Neural crest cell (in vitro differentiated cells): Measurements from ENCODE around the gene PKN2. TPM values are rescaled to one million over a fixed set of nuclear protein-coding genes. Genes with fewer than 3 reads are reported as not detected.

Experiments
- DNase-seq: peaks from one replicate; pipeline ENCODE4 v3.0.0; 2021; ENCODE audit warnings: low read depth, mixed read lengths, low spot score
- H3K27ac Mint-ChIP-seq: one replicate; pipeline ENCODE4 v1.8.0; 2021; ENCODE audit warnings: mild to moderate bottlenecking, mixed read lengths; ENCODE audit not compliant: unreplicated experiment
- H3K27me3 Mint-ChIP-seq: 2 replicates; pipeline ENCODE4 v1.8.0; 2021; ENCODE audit warnings: low read depth, mild to moderate bottlenecking, mixed read lengths
- H3K36me3 Mint-ChIP-seq: 2 replicates; pipeline ENCODE4 v1.8.0; 2021; ENCODE audit warnings: low read depth, mild to moderate bottlenecking, mixed read lengths
- H3K4me1 Mint-ChIP-seq: 2 replicates; pipeline ENCODE4 v1.8.0; 2021; ENCODE audit warnings: mixed read lengths
- H3K4me3 Mint-ChIP-seq: one replicate; pipeline ENCODE4 v1.8.0; 2021; ENCODE audit warnings: mild to moderate bottlenecking, mixed read lengths
- H3K9me3 Mint-ChIP-seq: 2 replicates; pipeline ENCODE4 v1.8.0; 2021; ENCODE audit warnings: mixed read lengths
- CTCF ChIP-seq: fragments of 200-600 bp; sonication (generic); conservative IDR thresholded peaks from 2 replicates; pipeline ENCODE4 v1.5.0; 2021; ENCODE audit warnings: antibody characterized with exemption, mild to moderate bottlenecking
- long read RNA-seq: library from polyadenylated mRNA; unstranded; transcript quantifications from one replicate; pipeline ENCODE4 v2.0.0, GENCODE V29; 2020
- total RNA-seq: library from RNA; stranded (reverse); gene quantifications from 2 replicates; pipeline ENCODE4 v1.2.1, GENCODE V29; 2021

Gene PKN2
- total RNA-seq: 44.7 and 45.8 TPM in 2 replicates
- long read RNA-seq, full-length matches to known transcripts: 8 of 30 reads
- long read RNA-seq, partial matches to known transcripts: 12 of 30 reads
- long read RNA-seq, other reads (novel, unspliced or antisense): 10 of 30 reads

- no peaks in the 10 kb centered on the region for H3K9me3 Mint-ChIP-seq
- DNase-seq: peak; percentile 91
- peaks cover 17% of the 10 kb centered on the region for H3K4me1 Mint-ChIP-seq
- peak within 1 kb of the TSS; percentile 97 for H3K4me3 Mint-ChIP-seq
- peak within 1 kb of the TSS; percentile 99 for H3K27ac Mint-ChIP-seq
- no peaks in the 10 kb centered on the region for H3K36me3 Mint-ChIP-seq
- TF ChIP-seq CTCF: peak; percentile 43
- no peaks in the 10 kb centered on the region for H3K27me3 Mint-ChIP-seq
Measured at GRCh38 chr1:88683541-88684481, at the start of gene PKN2. Gene PKN2 (plus strand): TSS chr1:88684273. CDS start chr1:88684581, 308 bp downstream.

- no peak for DNase-seq
- H3K27me3 Mint-ChIP-seq: peaks cover 3% of the 10 kb centered on the region
- no peak for TF ChIP-seq CTCF
- peaks cover 16% of the 10 kb centered on the region for H3K9me3 Mint-ChIP-seq
- H3K4me1 Mint-ChIP-seq: no peaks in the 10 kb centered on the region
- H3K27ac Mint-ChIP-seq: no peak overlapping the region
- no peak overlapping the region for H3K4me3 Mint-ChIP-seq
- H3K36me3 Mint-ChIP-seq: peaks cover 8% of the 10 kb centered on the region
Measured at GRCh38 chr1:88634538-88634937, 49.5 kb upstream of the PKN2 start.

- no peak overlapping the region for H3K27ac Mint-ChIP-seq
- no peak for DNase-seq
Measured at GRCh38 chr1:88640060-88640459, 44.0 kb upstream of the PKN2 start.

GRCh38 chr1:88645886-88646285 is 38.2 kb upstream of the PKN2 start:
- H3K27ac Mint-ChIP-seq: no peak overlapping the region
- no peaks in the 10 kb centered on the region for H3K27me3 Mint-ChIP-seq
- H3K4me3 Mint-ChIP-seq: no peak overlapping the region
- H3K4me1 Mint-ChIP-seq: peaks cover 38% of the 10 kb centered on the region
- peaks cover 3% of the 10 kb centered on the region for H3K9me3 Mint-ChIP-seq
- no peaks in the 10 kb centered on the region for H3K36me3 Mint-ChIP-seq
- TF ChIP-seq CTCF: no peak
- no peak for DNase-seq

More at GRCh38 chr1:88640060-88640459, 44.0 kb upstream of the PKN2 start:
- peaks cover 5% of the 10 kb centered on the region for H3K36me3 Mint-ChIP-seq
- H3K4me3 Mint-ChIP-seq: no peak overlapping the region
- peaks cover 10% of the 10 kb centered on the region for H3K9me3 Mint-ChIP-seq
- no peak for TF ChIP-seq CTCF
- H3K27me3 Mint-ChIP-seq: no peaks in the 10 kb centered on the region
- H3K4me1 Mint-ChIP-seq: no peaks in the 10 kb centered on the region

- H3K36me3 Mint-ChIP-seq: no peaks in the 10 kb centered on the region
- H3K27ac Mint-ChIP-seq: no peak overlapping the region
- peaks cover 3% of the 10 kb centered on the region for H3K9me3 Mint-ChIP-seq
- H3K27me3 Mint-ChIP-seq: no peaks in the 10 kb centered on the region
- H3K4me1 Mint-ChIP-seq: peaks cover 38% of the 10 kb centered on the region
- no peak for TF ChIP-seq CTCF
- DNase-seq: no peak
- no peak overlapping the region for H3K4me3 Mint-ChIP-seq
Measured at GRCh38 chr1:88646476-88647248, 37.4 kb upstream of the PKN2 start.
